H9 (cell line): ENCODE measurements around the gene AKT3. TPM values are rescaled to one million over a fixed set of nuclear protein-coding genes. Genes with fewer than 3 reads are reported as not detected.
A peak's percentile ranks its signal among the peaks of the same experiment; 100 is the strongest.

ENCODE experiments used
- DNase-seq: peaks from one replicate; pipeline ENCODE4 v3.0.0-alpha.2; 2017
- H2AFZ ChIP-seq: one replicate; pipeline ENCODE4 v1.6.1; 2013; ENCODE audit warnings: mild to moderate bottlenecking, low read length, control low read depth, moderate library complexity
- H2AK5ac ChIP-seq: 2 replicates; pipeline ENCODE4 v1.6.1; 2013; ENCODE audit warnings: low read length, control low read depth, mixed read lengths; ENCODE audit not compliant: insufficient read length
- H2BK120ac ChIP-seq: one replicate; pipeline ENCODE4 v1.6.1; 2013; ENCODE audit warnings: low read depth, mild to moderate bottlenecking, low read length, control low read depth, inconsistent platforms; ENCODE audit not compliant: poor library complexity, severe bottlenecking
- H2BK12ac ChIP-seq: 2 replicates; pipeline ENCODE4 v1.6.1; 2013; ENCODE audit warnings: low read length, control low read depth, mixed read lengths, low read depth; ENCODE audit not compliant: insufficient read length
- H2BK15ac ChIP-seq: 2 replicates; pipeline ENCODE4 v1.6.1; 2013; ENCODE audit warnings: low read depth, low read length, control low read depth
- H2BK20ac ChIP-seq: one replicate; pipeline ENCODE4 v1.6.1; 2013; ENCODE audit warnings: low read depth, mild to moderate bottlenecking, low read length, control low read depth, inconsistent platforms; ENCODE audit not compliant: poor library complexity, severe bottlenecking
- H2BK5ac ChIP-seq: 2 replicates; pipeline ENCODE4 v1.6.1; 2013; ENCODE audit warnings: low read length, control low read depth, mixed read lengths; ENCODE audit not compliant: insufficient read length
- H3K14ac ChIP-seq: 2 replicates; pipeline ENCODE4 v1.6.1; 2013; ENCODE audit warnings: low read length, control low read depth; ENCODE audit not compliant: insufficient read depth
- H3K18ac ChIP-seq: 2 replicates; pipeline ENCODE4 v1.6.1; 2013; ENCODE audit warnings: low read depth, mild to moderate bottlenecking, mixed read lengths, low read length, control low read depth; ENCODE audit not compliant: insufficient read length
- H3K23ac ChIP-seq: 2 replicates; pipeline ENCODE4 v1.6.1; 2013; ENCODE audit warnings: low read length, control low read depth, mixed read lengths, low read depth; ENCODE audit not compliant: insufficient read length
- H3K23me2 ChIP-seq: 2 replicates; pipeline ENCODE4 v1.6.1; 2013; ENCODE audit warnings: low read depth, mild to moderate bottlenecking, mixed read lengths, low read length, control low read depth; ENCODE audit not compliant: insufficient read length, poor library complexity, severe bottlenecking
- H3K27ac ChIP-seq: 2 replicates; pipeline ENCODE4 v1.5.1; 2013; ENCODE audit warnings: low read length, control low read depth, mixed read lengths, low read depth; ENCODE audit not compliant: insufficient read length
- H3K27me3 ChIP-seq: 2 replicates; pipeline ENCODE4 v1.6.1; 2013; ENCODE audit warnings: low read length, control low read depth, inconsistent platforms; ENCODE audit not compliant: insufficient read depth
- H3K4ac ChIP-seq: 2 replicates; pipeline ENCODE4 v1.6.1; 2013; ENCODE audit warnings: low read depth, mild to moderate bottlenecking, control low read depth, inconsistent platforms, low read length, moderate library complexity
- H3K4me1 ChIP-seq: 2 replicates; pipeline ENCODE4 v1.6.1; 2013; ENCODE audit warnings: low read length, control low read depth, inconsistent platforms; ENCODE audit not compliant: insufficient read depth
- H3K4me2 ChIP-seq: 2 replicates; pipeline ENCODE4 v1.6.1; 2013; ENCODE audit warnings: low read length, control low read depth, mixed read lengths; ENCODE audit not compliant: insufficient read length, insufficient read depth
- H3K56ac ChIP-seq: 2 replicates; pipeline ENCODE4 v1.6.1; 2013; ENCODE audit warnings: low read depth, mild to moderate bottlenecking, mixed read lengths, low read length, control low read depth; ENCODE audit not compliant: insufficient read length
- H3K79me1 ChIP-seq: 2 replicates; pipeline ENCODE4 v1.6.1; 2013; ENCODE audit warnings: low read depth, mild to moderate bottlenecking, moderate library complexity, low read length, control low read depth, inconsistent platforms; ENCODE audit not compliant: insufficient read depth, poor library complexity, severe bottlenecking
- H3K79me2 ChIP-seq: 2 replicates; pipeline ENCODE4 v1.6.1; 2013; ENCODE audit warnings: low read length, control low read depth, inconsistent platforms; ENCODE audit not compliant: insufficient read depth
- H3K9ac ChIP-seq: 2 replicates; pipeline ENCODE4 v1.6.1; 2013; ENCODE audit warnings: low read length, control low read depth, mixed read lengths; ENCODE audit not compliant: insufficient read length; ENCODE audit errors: extremely low read depth
- H3K9me3 ChIP-seq: one replicate; pipeline ENCODE4 v1.6.1; 2013; ENCODE audit warnings: low read depth, low read length, inconsistent platforms; ENCODE audit not compliant: control insufficient read depth
- H3T11ph ChIP-seq: one replicate; pipeline ENCODE4 v1.6.1; 2013; ENCODE audit warnings: mild to moderate bottlenecking, low read length, control low read depth, inconsistent platforms
- H4K20me1 ChIP-seq: one replicate; pipeline ENCODE4 v1.6.1; 2013; ENCODE audit not compliant: control insufficient read depth, insufficient read length, insufficient read depth
- H4K5ac ChIP-seq: 2 replicates; pipeline ENCODE4 v1.6.1; 2013; ENCODE audit warnings: low read depth, mild to moderate bottlenecking, mixed read lengths, low read length, control low read depth; ENCODE audit not compliant: insufficient read length
- H4K8ac ChIP-seq: replicated peaks from 2 replicates; pipeline ENCODE4 v1.6.1; 2013; ENCODE audit warnings: low read length, control low read depth, mixed read lengths, low read depth; ENCODE audit not compliant: insufficient read length
- H4K91ac ChIP-seq: 2 replicates; pipeline ENCODE4 v1.6.1; 2013; ENCODE audit warnings: low read depth, mild to moderate bottlenecking, moderate library complexity, mixed read lengths, low read length, control low read depth; ENCODE audit not compliant: insufficient read length
- H3K27ac Mint-ChIP-seq, 3 experiments: 2 replicates in 2 of 3; 3 replicates in 1 of 3; pipeline ENCODE4 v1.8.0; 2020 to 2021; ENCODE audit warnings: mixed read lengths in 3 of 3, mild to moderate bottlenecking in 1 of 3, moderate library complexity in 1 of 3
- H3K27me3 Mint-ChIP-seq: 2 replicates; pipeline ENCODE4 v1.8.0; 2021; ENCODE audit warnings: low read depth, mild to moderate bottlenecking, moderate library complexity, mixed read lengths
- H3K36me3 Mint-ChIP-seq, 3 experiments: 2 replicates in 2 of 3; 3 replicates in 1 of 3; pipeline ENCODE4 v1.8.0; 2020 to 2021; ENCODE audit warnings: low read depth in 3 of 3, mixed read lengths in 3 of 3; ENCODE audit not compliant: insufficient read depth in 1 of 3
- H3K4me1 Mint-ChIP-seq, 2 experiments: 2 replicates each; pipeline ENCODE4 v1.8.0; 2020; ENCODE audit warnings: mixed read lengths in 2 of 2
- H3K4me3 Mint-ChIP-seq, 2 experiments: 2 replicates in 1 of 2; 3 replicates in 1 of 2; pipeline ENCODE4 v1.8.0; 2020 to 2021; ENCODE audit warnings: mild to moderate bottlenecking in 2 of 2, mixed read lengths in 2 of 2, moderate library complexity in 1 of 2
- H3K9me3 Mint-ChIP-seq, 2 experiments: 2 replicates in 1 of 2; 3 replicates in 1 of 2; pipeline ENCODE4 v1.8.0; 2020; ENCODE audit warnings: mild to moderate bottlenecking in 2 of 2, mixed read lengths in 2 of 2, moderate library complexity in 1 of 2
- WGBS: extraction: QIAGEN DNeasy Blood & Tissue Kit; methylation state at CpG from one replicate; pipeline ENCODE4 v1.1.7; 2013; ENCODE audit warnings: missing lambda C conversion rate, low lambda C conversion rate, mixed read lengths; ENCODE audit not compliant: insufficient read length; ENCODE audit errors: extremely low coverage; 5-methylcytosine and 5-hydroxymethylcytosine counted together
- total RNA-seq: library from RNA; stranded (reverse); gene quantifications from 2 replicates; pipeline ENCODE4 v1.2.1, GENCODE V29; 2021
- TF ChIP-seq, protein P1 (sequence below): fragments of 200-600 bp; sonication (generic); conservative IDR thresholded peaks from 3 replicates; pipeline ENCODE4 v1.8.0; 2021; ENCODE audit warnings: antibody characterized with exemption, mild to moderate bottlenecking

Gene AKT3
- total RNA-seq, 1 experiment from 2014 or later, result 27.8 TPM

DNA sequence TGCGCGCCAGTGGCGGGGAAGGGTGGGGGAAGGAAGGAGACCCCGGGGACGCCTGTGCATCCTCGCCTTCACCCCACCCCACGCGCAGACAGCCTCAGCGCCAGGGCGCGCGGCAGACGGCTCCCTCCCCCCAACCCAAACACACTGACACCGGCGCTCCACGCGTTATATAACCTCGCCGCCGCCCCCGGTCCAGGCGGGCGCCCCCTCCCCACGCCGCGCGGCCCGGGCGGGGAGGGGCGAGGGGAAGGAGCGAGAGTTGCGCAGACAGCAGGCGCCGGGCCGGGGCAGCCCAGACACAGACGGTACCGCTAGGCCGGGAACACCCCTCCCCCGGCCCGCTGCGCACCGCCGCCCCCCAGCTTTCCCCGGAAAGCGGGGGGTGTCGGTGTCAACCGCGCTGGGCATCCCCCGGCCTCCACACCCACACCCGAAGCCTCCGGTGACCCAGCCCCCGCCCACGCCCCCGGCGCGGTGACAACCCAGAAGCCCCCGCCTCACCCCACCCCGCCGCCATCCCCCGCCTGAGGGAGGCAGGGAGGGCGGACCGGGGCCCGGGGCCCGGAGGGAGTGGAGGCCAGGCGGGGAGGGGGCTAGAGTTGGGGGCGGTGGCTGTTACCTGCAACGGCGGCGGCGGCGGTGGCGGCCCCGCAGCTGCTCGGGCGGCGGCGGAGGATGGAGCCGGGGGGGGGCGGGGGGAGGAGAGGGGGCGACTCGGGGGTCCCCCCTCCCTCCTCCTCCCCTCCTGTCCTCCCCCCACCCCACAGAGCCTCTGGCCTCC, 432 bp downstream of the AKT3 start:
- Mint-ChIP-seq H3K36me3 (peaks cover 0 to 4% (median 2%) of the 10 kb centered on the region in 3 experiments; a peak in 1 of 7 replicates), H3K27ac (peak overlapping the region in 2 of 3 experiments; percentile 91 to 95; a peak in 2 of 7 replicates), H3K4me3 (peak overlapping the region; percentile 92 to 99), H3K27me3 (peaks cover 13% of the 10 kb centered on the region), H3K4me1 (peaks cover 15 to 16% of the 10 kb centered on the region in 2 experiments), H3K9me3 (no peaks in the 10 kb centered on the region; a peak in 2 of 5 replicates)
- Histone ChIP-seq H3K18ac (no peak overlapping the region), H3K56ac (no peak overlapping the region), H2BK120ac (peak overlapping the region; percentile 44), H4K20me1 (no peaks in the 10 kb centered on the region), H3T11ph (no peak overlapping the region), H2BK5ac (no peak overlapping the region), H2AK5ac (no peak overlapping the region), H4K5ac (no peak overlapping the region), H3K27me3 (no peaks in the 10 kb centered on the region), H3K4me2 (peak overlapping the region; percentile 48), H3K4me1 (no peaks in the 10 kb centered on the region), H4K8ac (no peak overlapping the region), H3K9me3 (no peaks in the 10 kb centered on the region), H3K79me2 (no peaks in the 10 kb centered on the region; the same call in 1 of the 2 replicates), H3K9ac (peak overlapping the region; percentile 40), H2BK12ac (no peak overlapping the region), H3K14ac (no peak overlapping the region), H3K27ac (no peak overlapping the region), H3K23ac (no peak overlapping the region), H4K91ac (no peak overlapping the region), H2BK15ac (no peak overlapping the region), H3K79me1 (no peaks in the 10 kb centered on the region), H2BK20ac (no peak overlapping the region), H3K4ac (no peak overlapping the region), H2AFZ (no peak overlapping the region), H3K23me2 (no peaks in the 10 kb centered on the region)
- peak; percentile 45 for DNase-seq
- WGBS, result no CpG with 5 or more reads among the region's 81 CpGs
- TF ChIP-seq, protein P1, sequence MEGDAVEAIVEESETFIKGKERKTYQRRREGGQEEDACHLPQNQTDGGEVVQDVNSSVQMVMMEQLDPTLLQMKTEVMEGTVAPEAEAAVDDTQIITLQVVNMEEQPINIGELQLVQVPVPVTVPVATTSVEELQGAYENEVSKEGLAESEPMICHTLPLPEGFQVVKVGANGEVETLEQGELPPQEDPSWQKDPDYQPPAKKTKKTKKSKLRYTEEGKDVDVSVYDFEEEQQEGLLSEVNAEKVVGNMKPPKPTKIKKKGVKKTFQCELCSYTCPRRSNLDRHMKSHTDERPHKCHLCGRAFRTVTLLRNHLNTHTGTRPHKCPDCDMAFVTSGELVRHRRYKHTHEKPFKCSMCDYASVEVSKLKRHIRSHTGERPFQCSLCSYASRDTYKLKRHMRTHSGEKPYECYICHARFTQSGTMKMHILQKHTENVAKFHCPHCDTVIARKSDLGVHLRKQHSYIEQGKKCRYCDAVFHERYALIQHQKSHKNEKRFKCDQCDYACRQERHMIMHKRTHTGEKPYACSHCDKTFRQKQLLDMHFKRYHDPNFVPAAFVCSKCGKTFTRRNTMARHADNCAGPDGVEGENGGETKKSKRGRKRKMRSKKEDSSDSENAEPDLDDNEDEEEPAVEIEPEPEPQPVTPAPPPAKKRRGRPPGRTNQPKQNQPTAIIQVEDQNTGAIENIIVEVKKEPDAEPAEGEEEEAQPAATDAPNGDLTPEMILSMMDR, result no peak
